ENCODE measurements around the gene LTB4R2. TPM values are rescaled to one million over a fixed set of nuclear protein-coding genes. Genes with fewer than 3 reads are reported as not detected.
A peak's percentile ranks its signal among the peaks of the same experiment; 100 is the strongest.

Gene LTB4R2
- total RNA-seq (1.3 and 1.8 TPM in 2 replicates), polyA plus RNA-seq (0.23 and 0.28 TPM in 2 replicates), polyA minus RNA-seq (ENCODE audit: low replicate concordance) (0.82 and 2.8 TPM in 2 replicates)
- polyA plus RNA-seq (2012): 0.23 and 0.31 TPM in 2 replicates

GRCh38 chr14:24309538-24310264 lies at the start of gene LTB4R2:
Gene LTB4R2 (plus strand): TSS chr14:24310140. CDS start chr14:24310665, 525 bp downstream.
- Histone ChIP-seq H3K79me2 (ENCODE audit: control insufficient read depth, insufficient read depth, low read length) (no peaks in the 10 kb centered on the region), H2AFZ (ENCODE audit: low read length) (no peak within 1 kb of the TSS), H3K27ac (ENCODE audit: insufficient read depth, low read length) (peak within 1 kb of the TSS; percentile 10), H3K9me3 (ENCODE audit: control insufficient read depth, insufficient read depth, low read depth, low read length) (no peaks in the 10 kb centered on the region), H3K4me3 (replicated peaks in 1 of 4; ENCODE audit: control extremely low read depth in 1 of 4, insufficient read depth in 1 of 4, low read depth in 3 of 4, low read length in 4 of 4) (peak within 1 kb of the TSS in 1 of 4 experiments; percentile 42), H3K4me1 (ENCODE audit: control insufficient read depth, extremely low read depth, insufficient read depth, low read length) (peaks cover 12% of the 10 kb centered on the region), H3K27me3 (ENCODE audit: control insufficient read depth, insufficient read depth, low read length) (no peaks in the 10 kb centered on the region), H3K36me3 (ENCODE audit: control insufficient read depth, insufficient read depth, low read length) (peaks cover 4% of the 10 kb centered on the region), H3K9ac (ENCODE audit: insufficient read depth, low read length) (no peak within 1 kb of the TSS), H3K4me2 (ENCODE audit: extremely low read depth, insufficient read depth, low read length) (peak within 1 kb of the TSS; percentile 51), H4K20me1 (ENCODE audit: control insufficient read depth, extremely low read depth, insufficient read depth, low read length) (no peaks in the 10 kb centered on the region)
- TF ChIP-seq EZH2 (IDR thresholded peaks at IDR 0.05; ENCODE audit: low read length, missing control alignments) (no peak), CTCF (conservative IDR thresholded peaks at IDR 0.05 in 1 of 2, IDR thresholded peaks at IDR 0.05 in 1 of 2; ENCODE audit: low read depth in 1 of 2, low read length in 2 of 2) (no peak)
- no peak for DNase-seq (ENCODE audit: low read depth in 2 of 2)

- Histone ChIP-seq H4K20me1 (ENCODE audit: control insufficient read depth, extremely low read depth, insufficient read depth, low read length) (no peaks in the 10 kb centered on the region), H3K4me2 (ENCODE audit: extremely low read depth, insufficient read depth, low read length) (no peak overlapping the region), H3K4me1 (ENCODE audit: control insufficient read depth, extremely low read depth, insufficient read depth, low read length) (no peaks in the 10 kb centered on the region), H2AFZ (ENCODE audit: low read length) (no peak overlapping the region), H3K27me3 (ENCODE audit: control insufficient read depth, insufficient read depth, low read length) (no peaks in the 10 kb centered on the region), H3K9ac (ENCODE audit: insufficient read depth, low read length) (no peak overlapping the region), H3K79me2 (ENCODE audit: control insufficient read depth, insufficient read depth, low read length) (no peaks in the 10 kb centered on the region), H3K36me3 (ENCODE audit: control insufficient read depth, insufficient read depth, low read length) (no peaks in the 10 kb centered on the region), H3K9me3 (ENCODE audit: control insufficient read depth, insufficient read depth, low read depth, low read length) (no peaks in the 10 kb centered on the region), H3K27ac (ENCODE audit: insufficient read depth, low read length) (no peak overlapping the region), H3K4me3 (replicated peaks in 1 of 4; ENCODE audit: control extremely low read depth in 1 of 4, insufficient read depth in 1 of 4, low read depth in 3 of 4, low read length in 4 of 4) (no peak overlapping the region)
- no peak for DNase-seq (ENCODE audit: low read depth in 2 of 2)
- TF ChIP-seq EZH2 (IDR thresholded peaks at IDR 0.05; ENCODE audit: low read length, missing control alignments): no peak
- no peak for TF ChIP-seq CTCF (conservative IDR thresholded peaks at IDR 0.05 in 1 of 2, IDR thresholded peaks at IDR 0.05 in 1 of 2; ENCODE audit: low read depth in 1 of 2, low read length in 2 of 2)
Observed at GRCh38 chr14:24260780-24261157, 49.2 kb upstream of the LTB4R2 start.

GRCh38 chr14:24261256-24261968 lies 48.5 kb upstream of the LTB4R2 start:
- DNase-seq (ENCODE audit: low read depth in 2 of 2): no peak
- no peak for TF ChIP-seq CTCF (conservative IDR thresholded peaks at IDR 0.05 in 1 of 2, IDR thresholded peaks at IDR 0.05 in 1 of 2; ENCODE audit: low read depth in 1 of 2, low read length in 2 of 2)
- no peak for TF ChIP-seq EZH2 (IDR thresholded peaks at IDR 0.05; ENCODE audit: low read length, missing control alignments)

More at GRCh38 chr14:24261256-24261968, 48.5 kb upstream of the LTB4R2 start:
- Histone ChIP-seq H3K9ac (ENCODE audit: insufficient read depth, low read length) (no peak overlapping the region), H3K79me2 (ENCODE audit: control insufficient read depth, insufficient read depth, low read length) (no peaks in the 10 kb centered on the region), H3K4me1 (ENCODE audit: control insufficient read depth, extremely low read depth, insufficient read depth, low read length) (no peaks in the 10 kb centered on the region), H3K27me3 (ENCODE audit: control insufficient read depth, insufficient read depth, low read length) (no peaks in the 10 kb centered on the region), H4K20me1 (ENCODE audit: control insufficient read depth, extremely low read depth, insufficient read depth, low read length) (no peaks in the 10 kb centered on the region), H3K9me3 (ENCODE audit: control insufficient read depth, insufficient read depth, low read depth, low read length) (no peaks in the 10 kb centered on the region), H3K27ac (ENCODE audit: insufficient read depth, low read length) (no peak overlapping the region), H3K4me2 (ENCODE audit: extremely low read depth, insufficient read depth, low read length) (no peak overlapping the region), H3K4me3 (replicated peaks in 1 of 4; ENCODE audit: control extremely low read depth in 1 of 4, insufficient read depth in 1 of 4, low read depth in 3 of 4, low read length in 4 of 4) (no peak overlapping the region), H2AFZ (ENCODE audit: low read length) (no peak overlapping the region), H3K36me3 (ENCODE audit: control insufficient read depth, insufficient read depth, low read length) (peaks cover 3% of the 10 kb centered on the region)
